ENCODE results near the gene MAGI2. TPM values are rescaled to one million over a fixed set of nuclear protein-coding genes. Genes with fewer than 3 reads are reported as not detected.

The MAGI2 gene
- total and polyA plus RNA-seq, 2 donors (not counting 3 experiments of a cell fraction or from before 2014, with no cell fraction given) = 0.28 to 6.0 TPM

DNA sequence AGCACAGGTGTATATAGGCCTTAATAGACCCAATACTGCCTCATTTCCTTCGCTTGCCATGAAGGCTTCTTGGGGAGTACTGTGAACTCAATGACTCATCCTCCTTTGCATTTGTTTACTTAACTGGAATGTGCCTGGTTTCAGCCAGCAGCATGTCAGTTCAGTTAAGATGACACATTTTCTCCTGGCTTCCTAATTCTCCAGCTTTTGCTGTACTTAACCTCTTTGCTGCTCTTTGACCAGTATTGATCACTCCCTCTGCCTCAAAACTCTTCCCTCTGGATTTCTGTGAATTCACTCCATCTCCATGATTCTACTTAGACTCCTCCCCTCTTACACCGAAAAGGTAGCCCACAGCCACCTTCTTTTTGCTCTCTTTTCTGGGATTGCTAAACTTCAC lies 135.7 kb downstream of the MAGI2 start:
- Histone ChIP-seq H3K4me2 (ENCODE audit: insufficient read depth, low read length) (peak overlapping the region; percentile 36), H3K9me3 (replicated peaks; ENCODE audit: control insufficient read depth, insufficient read depth, low read length) (no peaks in the 10 kb centered on the region), H2AFZ (ENCODE audit: low read depth, low read length) (no peak overlapping the region), H3K9me1 (replicated peaks; ENCODE audit: control insufficient read depth, extremely low read depth, insufficient read depth, low read length) (no peaks in the 10 kb centered on the region), H3K4me1 (ENCODE audit: control insufficient read depth, extremely low read depth, insufficient read depth, low read length) (peaks cover 8% of the 10 kb centered on the region), H3K27me3 (ENCODE audit: control insufficient read depth in 2 of 2, insufficient read depth in 2 of 2, low read length in 2 of 2) (no peaks in the 10 kb centered on the region), H3K4me3 (replicated peaks in 1 of 3; ENCODE audit: insufficient read depth in 1 of 3, low read depth in 1 of 3, low read length in 3 of 3) (no peak overlapping the region), H3K79me2 (ENCODE audit: control insufficient read depth, insufficient read depth, low read length) (no peaks in the 10 kb centered on the region), H3K36me3 (ENCODE audit: control insufficient read depth in 2 of 2, extremely low read depth in 1 of 2, insufficient read depth in 2 of 2, low read length in 2 of 2) (no peaks in the 10 kb centered on the region), H3K9ac (replicated peaks; ENCODE audit: extremely low read depth, insufficient read depth, low read length) (no peak overlapping the region), H4K20me1 (replicated peaks; ENCODE audit: control insufficient read depth, extremely low read depth, insufficient read depth, low read length) (no peaks in the 10 kb centered on the region), H3K27ac (ENCODE audit: insufficient read depth, low read depth, low read length) (no peak overlapping the region)
- CTCF ChIA-PET = interaction anchor here (1.2 kb wide), 1 partner anchor 20 kb away, joined by 11 read pairs; no protein-coding TSS in a partner anchor
- intact Hi-C loops (cut with micrococcal nuclease) (loop anchor here (5.0 kb wide), 1 partner anchor 120 kb away; no protein-coding TSS in a partner anchor), dilution Hi-C loops (cut with MboI; ENCODE audit: extremely low pct_ligation_motif_present, low sequenced_read_pairs) (no loop called here)
- TF ChIP-seq JUN (IDR thresholded peaks at IDR 0.05; ENCODE audit: borderline replicate concordance, insufficient read depth, insufficient read length, low read depth) = peak; percentile 78
- no peak for TF ChIP-seq POLR2A (IDR thresholded peaks at IDR 0.05; ENCODE audit: low read depth, low read length)
- peak; percentile 91 for TF ChIP-seq FOS (IDR thresholded peaks at IDR 0.05; ENCODE audit: borderline replicate concordance, insufficient read depth, low read length)
- TF ChIP-seq, protein P1, sequence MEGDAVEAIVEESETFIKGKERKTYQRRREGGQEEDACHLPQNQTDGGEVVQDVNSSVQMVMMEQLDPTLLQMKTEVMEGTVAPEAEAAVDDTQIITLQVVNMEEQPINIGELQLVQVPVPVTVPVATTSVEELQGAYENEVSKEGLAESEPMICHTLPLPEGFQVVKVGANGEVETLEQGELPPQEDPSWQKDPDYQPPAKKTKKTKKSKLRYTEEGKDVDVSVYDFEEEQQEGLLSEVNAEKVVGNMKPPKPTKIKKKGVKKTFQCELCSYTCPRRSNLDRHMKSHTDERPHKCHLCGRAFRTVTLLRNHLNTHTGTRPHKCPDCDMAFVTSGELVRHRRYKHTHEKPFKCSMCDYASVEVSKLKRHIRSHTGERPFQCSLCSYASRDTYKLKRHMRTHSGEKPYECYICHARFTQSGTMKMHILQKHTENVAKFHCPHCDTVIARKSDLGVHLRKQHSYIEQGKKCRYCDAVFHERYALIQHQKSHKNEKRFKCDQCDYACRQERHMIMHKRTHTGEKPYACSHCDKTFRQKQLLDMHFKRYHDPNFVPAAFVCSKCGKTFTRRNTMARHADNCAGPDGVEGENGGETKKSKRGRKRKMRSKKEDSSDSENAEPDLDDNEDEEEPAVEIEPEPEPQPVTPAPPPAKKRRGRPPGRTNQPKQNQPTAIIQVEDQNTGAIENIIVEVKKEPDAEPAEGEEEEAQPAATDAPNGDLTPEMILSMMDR (IDR thresholded peaks at IDR 0.05; ENCODE audit: extremely low read depth in 1 of 2, insufficient read depth in 1 of 2, low read depth in 1 of 2, low read length in 2 of 2) = no peak
- peak; percentile 98 for FAIRE-seq
- POLR2A ChIA-PET = no interaction called here
- BruUV-seq (replicated peaks) = no TSS peak
- peak; percentile 77 for DNase-seq (ENCODE audit: low read depth, low spot score)

- no peak overlapping the region for H3K9ac ChIP-seq (replicated peaks; ENCODE audit: extremely low read depth, insufficient read depth, low read length)
- no peak for DNase-seq (ENCODE audit: low read depth, low spot score)
- H3K4me3 ChIP-seq (replicated peaks in 1 of 3; ENCODE audit: insufficient read depth in 1 of 3, low read depth in 1 of 3, low read length in 3 of 3) = no peak overlapping the region
- H3K9me1 ChIP-seq (replicated peaks; ENCODE audit: control insufficient read depth, extremely low read depth, insufficient read depth, low read length) = no peaks in the 10 kb centered on the region
- FAIRE-seq = no peak
- TF ChIP-seq, protein P2, sequence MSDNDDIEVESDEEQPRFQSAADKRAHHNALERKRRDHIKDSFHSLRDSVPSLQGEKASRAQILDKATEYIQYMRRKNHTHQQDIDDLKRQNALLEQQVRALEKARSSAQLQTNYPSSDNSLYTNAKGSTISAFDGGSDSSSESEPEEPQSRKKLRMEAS (IDR thresholded peaks at IDR 0.05; ENCODE audit: insufficient read depth, insufficient read length) = no peak
- no peak for TF ChIP-seq JUN (IDR thresholded peaks at IDR 0.05; ENCODE audit: borderline replicate concordance, insufficient read depth, insufficient read length, low read depth)
- TF ChIP-seq MYC (IDR thresholded peaks at IDR 0.05; ENCODE audit: low read depth, low read length) = no peak
- TF ChIP-seq POLR2A (IDR thresholded peaks at IDR 0.05; ENCODE audit: low read depth, low read length) = no peak
- no peak for TF ChIP-seq GATA2 (IDR thresholded peaks at IDR 0.05; ENCODE audit: insufficient read depth, insufficient read length, low read depth, low read length)
- no peak for TF ChIP-seq POLR2AphosphoS5 (IDR thresholded peaks at IDR 0.05; ENCODE audit: insufficient read depth, low read depth, low read length)
- TF ChIP-seq, protein P1 (IDR thresholded peaks at IDR 0.05; ENCODE audit: extremely low read depth in 1 of 2, insufficient read depth in 1 of 2, low read depth in 1 of 2, low read length in 2 of 2) = no peak
- no peak for TF ChIP-seq FOS (IDR thresholded peaks at IDR 0.05; ENCODE audit: borderline replicate concordance, insufficient read depth, low read length)
- no peak for TF ChIP-seq EZH2 (IDR thresholded peaks at IDR 0.05; ENCODE audit: borderline replicate concordance, low read depth, low read length, severe bottlenecking)
- H3K27ac ChIP-seq (ENCODE audit: insufficient read depth, low read depth, low read length) = no peak overlapping the region
- H2AFZ ChIP-seq (ENCODE audit: low read depth, low read length) = no peak overlapping the region
- BruUV-seq (replicated peaks) = no TSS peak
- intact Hi-C loops (cut with micrococcal nuclease) = no loop called here
- no peak overlapping the region for H3K4me2 ChIP-seq (ENCODE audit: insufficient read depth, low read length)
- no peaks in the 10 kb centered on the region for H3K36me3 ChIP-seq (ENCODE audit: control insufficient read depth in 2 of 2, extremely low read depth in 1 of 2, insufficient read depth in 2 of 2, low read length in 2 of 2)
- dilution Hi-C loops (cut with MboI; ENCODE audit: extremely low pct_ligation_motif_present, low sequenced_read_pairs) = no loop called here
- H3K27me3 ChIP-seq (ENCODE audit: control insufficient read depth in 2 of 2, insufficient read depth in 2 of 2, low read length in 2 of 2) = no peaks in the 10 kb centered on the region
- ChIA-PET CTCF (interaction anchor here (1.6 kb wide), 1 partner anchor 14 kb away, joined by 7 read pairs; no protein-coding TSS in a partner anchor), POLR2A (no interaction called here)
- no peaks in the 10 kb centered on the region for H3K4me1 ChIP-seq (ENCODE audit: control insufficient read depth, extremely low read depth, insufficient read depth, low read length)
- H3K9me3 ChIP-seq (replicated peaks; ENCODE audit: control insufficient read depth, insufficient read depth, low read length) = no peaks in the 10 kb centered on the region
- H3K79me2 ChIP-seq (ENCODE audit: control insufficient read depth, insufficient read depth, low read length) = no peaks in the 10 kb centered on the region
- H4K20me1 ChIP-seq (replicated peaks; ENCODE audit: control insufficient read depth, extremely low read depth, insufficient read depth, low read length) = peaks cover under 1% of the 10 kb centered on the region
Measured at GRCh38 chr7:79312022-79312421, 141.4 kb downstream of the MAGI2 start.
